Choroid plexus epithelial cell (primary cell): ENCODE data around the gene ERC2.

Experiments used
- DNase-seq: peaks from one replicate; pipeline ENCODE4 v3.0.0-alpha.2; 2010; ENCODE audit warnings: low read depth
- H3K4me3 ChIP-seq: 2 replicates; pipeline ENCODE4 v1.5.1; 2011; ENCODE audit warnings: low read depth, mild to moderate bottlenecking, control low read depth, low read length, moderate library complexity
- CTCF ChIP-seq: conservative IDR thresholded peaks from 2 replicates; pipeline ENCODE4 v1.5.1; 2011; ENCODE audit warnings: low read depth, mild to moderate bottlenecking, control low read depth, inconsistent platforms, low read length, moderate library complexity

ERC2 gene

GRCh38 chr3:55576621-55577388 is 891.5 kb downstream of the ERC2 start:
- DNase-seq = no peak
- TF ChIP-seq CTCF = no peak
- H3K4me3 ChIP-seq = no peak overlapping the region

DNA sequence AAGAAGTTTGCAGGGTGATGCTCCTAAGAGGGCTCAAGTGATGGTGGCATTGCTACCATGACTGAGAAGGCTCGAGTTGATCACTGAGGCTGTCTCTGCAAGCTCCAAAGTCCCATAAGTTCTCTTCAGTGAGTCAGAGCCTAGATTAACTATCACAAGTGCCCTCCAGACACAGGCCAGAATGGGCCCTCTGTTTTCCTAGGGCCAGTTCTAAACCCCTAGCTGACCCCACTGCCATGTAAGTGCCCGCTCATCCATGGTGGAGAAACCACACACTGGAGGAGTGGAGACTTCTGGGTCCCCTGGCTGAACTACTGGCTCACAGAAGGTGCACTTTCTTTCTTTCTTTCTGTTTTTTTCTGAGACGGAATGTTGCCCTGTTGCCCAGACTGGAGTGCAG is 893.6 kb downstream of the ERC2 start:
- no peak overlapping the region for H3K4me3 ChIP-seq
- DNase-seq = no peak
- TF ChIP-seq CTCF = no peak

DNA sequence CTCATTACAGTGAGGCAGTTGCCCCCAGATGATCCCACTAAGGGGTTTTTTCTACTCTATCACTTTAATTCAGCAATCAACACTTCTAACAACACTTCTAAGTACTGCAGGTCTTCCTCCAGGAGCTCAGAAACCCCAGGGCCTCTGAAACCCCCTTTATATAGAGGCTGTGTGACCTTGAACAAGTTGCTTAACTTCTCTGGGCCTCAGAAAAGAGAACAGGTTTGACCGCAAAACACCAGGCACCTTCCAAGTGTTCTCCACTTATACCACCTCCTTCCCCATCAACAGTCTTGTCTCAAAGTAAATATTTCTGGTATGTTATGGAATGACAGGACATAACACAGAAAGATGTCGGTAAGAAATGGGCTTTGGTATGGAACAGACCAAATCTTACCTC is 895.5 kb downstream of the ERC2 start:
- no peak for DNase-seq
- no peak for TF ChIP-seq CTCF

GRCh38 chr3:55571913-55572312 is 896.4 kb downstream of the ERC2 start:
- H3K4me3 ChIP-seq = no peak overlapping the region
- peak; percentile 15 for TF ChIP-seq CTCF
- DNase-seq = no peak

More for the DNA sequence above, 895.5 kb downstream of the ERC2 start:
- no peak overlapping the region for H3K4me3 ChIP-seq

DNA sequence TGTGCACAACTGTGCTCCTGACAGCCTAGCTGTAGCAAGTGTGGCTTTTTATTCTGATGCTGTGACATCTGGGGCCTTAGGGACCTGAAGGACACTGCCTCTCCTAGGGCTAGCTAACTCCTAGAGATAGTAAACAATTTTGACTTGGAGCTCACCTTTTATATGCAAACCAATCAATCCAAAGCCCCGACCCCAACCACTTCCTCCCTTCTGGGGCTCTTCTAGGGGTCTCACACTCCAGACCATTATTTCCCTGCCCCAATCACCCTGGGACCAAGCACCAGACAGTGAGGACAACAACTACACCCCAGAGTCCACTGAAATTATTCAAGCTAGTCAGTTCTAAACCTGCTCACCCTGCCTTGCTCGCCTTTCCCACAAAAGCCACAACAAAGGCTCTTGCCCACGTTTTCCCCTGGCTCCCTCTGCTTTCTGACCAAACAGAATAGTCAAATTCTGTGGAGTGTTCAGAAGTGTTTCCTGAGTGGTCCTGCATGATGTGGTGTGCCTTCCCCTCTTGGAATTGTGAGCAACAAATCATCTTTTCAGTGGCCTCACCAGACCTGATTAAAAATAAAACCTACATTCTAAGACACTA is 897.0 kb downstream of the ERC2 start:
- H3K4me3 ChIP-seq = no peak overlapping the region
- TF ChIP-seq CTCF = no peak
- no peak for DNase-seq

DNA sequence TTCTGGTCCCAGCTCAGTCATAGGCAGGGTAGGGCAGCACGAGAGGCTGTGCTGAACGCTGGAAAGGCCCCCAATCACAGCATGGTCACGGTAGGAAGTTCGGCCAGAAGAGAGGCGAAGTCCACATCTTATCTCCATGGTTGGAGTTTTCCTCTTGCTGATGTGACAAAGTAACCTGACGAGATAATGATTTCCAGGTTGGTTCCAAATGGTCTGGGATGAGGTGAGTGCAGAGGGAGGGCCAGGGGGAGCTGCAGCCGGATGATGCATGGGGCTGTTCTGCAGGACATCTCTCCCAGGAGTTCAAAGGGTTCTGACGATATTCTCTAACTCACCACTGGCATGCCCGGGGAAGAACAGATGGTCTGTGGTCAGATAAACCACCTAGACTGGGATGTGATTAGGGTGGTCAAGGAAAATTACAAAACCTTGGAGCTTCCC is 898.0 kb downstream of the ERC2 start:
- no peak for TF ChIP-seq CTCF
- H3K4me3 ChIP-seq = no peak overlapping the region
- DNase-seq = peak; percentile 53
